Pulmonary artery endothelial cell (primary cell): ENCODE measurements around the gene NR3C2. TPM values are rescaled to one million over a fixed set of nuclear protein-coding genes. Genes with fewer than 3 reads are reported as not detected.

Experiments used
- DNase-seq: peaks from one replicate; pipeline ENCODE4 v3.0.0-alpha.2; 2011; ENCODE audit warnings: low read depth, low spot score
- total RNA-seq: library from RNA; depleted of rRNA; stranded (reverse); fragments of >200 nt; gene quantifications from 2 replicates; pipeline ENCODE4 v1.2.3, GENCODE V29; 2014

The NR3C2 gene
- total RNA-seq, 1 donor from 2014 or later, result 7.6 TPM

DNA sequence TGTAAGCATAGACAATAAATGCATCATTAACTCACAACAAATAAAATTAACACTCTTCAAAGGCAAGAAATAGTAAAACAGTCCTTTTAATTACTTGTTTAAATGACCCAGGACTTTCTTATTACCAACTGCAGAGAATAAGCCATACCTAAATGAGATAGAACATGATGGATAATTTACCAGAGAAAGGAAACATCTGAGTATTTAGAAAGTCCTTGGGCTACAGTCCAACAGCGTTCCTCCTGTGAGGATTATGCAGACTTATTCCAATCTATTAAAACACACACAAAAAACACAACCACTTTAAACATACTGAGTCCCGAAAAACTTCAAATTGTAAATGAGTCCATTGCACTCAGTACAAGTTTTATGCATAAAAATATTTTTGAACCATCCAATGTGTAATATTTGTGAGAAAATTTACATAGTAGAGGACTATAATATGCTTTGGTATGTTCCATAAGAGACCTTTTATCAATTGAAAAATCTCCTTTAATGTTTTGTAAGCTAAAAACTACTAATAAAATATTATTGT, 129.2 kb downstream of the NR3C2 start:
- no peak for DNase-seq

DNA sequence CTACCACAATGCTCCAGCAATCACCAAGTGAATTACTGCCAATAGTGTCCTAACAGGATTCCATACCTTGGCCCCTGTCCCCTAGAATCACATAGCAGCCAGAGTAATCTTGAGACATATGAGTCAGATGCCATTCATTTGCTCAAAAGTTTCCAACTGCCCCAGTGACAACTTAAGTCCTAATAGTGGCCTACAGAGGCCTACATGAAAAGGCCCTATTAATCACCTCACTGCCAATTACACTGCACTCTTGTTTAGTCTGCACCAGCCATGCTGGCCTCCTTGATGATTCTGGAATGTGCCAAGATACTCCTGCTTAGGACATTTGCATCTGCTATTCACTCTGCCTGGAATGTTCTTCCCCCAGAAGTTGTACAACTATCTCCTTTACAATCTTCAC, 130.7 kb downstream of the NR3C2 start:
- DNase-seq, result no peak

DNA sequence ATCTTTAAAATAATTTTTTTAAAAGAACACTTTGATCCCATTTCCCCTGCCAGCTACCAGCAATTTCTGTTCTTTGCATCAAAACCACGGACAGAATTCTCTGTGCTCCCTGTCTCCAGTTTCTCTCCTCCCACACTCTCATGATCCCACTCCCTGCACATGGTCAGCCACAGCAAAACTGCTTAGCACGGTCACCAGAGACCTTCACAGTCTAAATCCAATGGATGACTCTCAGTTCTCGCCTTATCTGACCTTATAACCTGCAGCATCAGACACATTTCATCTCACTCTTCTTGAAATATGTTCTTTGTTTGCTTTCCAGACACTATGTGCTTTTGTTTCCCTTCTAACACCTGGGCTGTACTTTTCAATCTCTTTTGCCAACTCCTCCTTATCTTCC, 131.5 kb downstream of the NR3C2 start:
- no peak for DNase-seq

DNA sequence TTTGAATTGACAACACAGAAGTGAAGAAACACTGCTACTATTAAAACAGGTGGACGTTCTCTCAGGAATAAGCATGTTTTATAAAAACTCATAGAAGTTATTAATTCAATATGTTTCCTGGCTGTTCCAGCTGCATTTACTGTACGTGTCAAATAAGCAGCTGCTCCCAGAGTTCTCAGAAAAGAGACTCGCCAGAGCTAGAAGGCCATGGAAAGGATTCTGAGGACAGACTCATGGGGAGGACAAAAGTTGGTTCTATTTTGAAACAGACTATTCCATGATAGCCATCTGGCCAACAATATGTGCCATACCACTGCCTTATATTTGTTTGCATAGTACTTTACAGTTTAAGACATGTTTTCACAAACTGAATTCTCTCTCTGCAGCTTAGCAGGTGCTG, 136.5 kb downstream of the NR3C2 start:
- DNase-seq, result no peak

DNA sequence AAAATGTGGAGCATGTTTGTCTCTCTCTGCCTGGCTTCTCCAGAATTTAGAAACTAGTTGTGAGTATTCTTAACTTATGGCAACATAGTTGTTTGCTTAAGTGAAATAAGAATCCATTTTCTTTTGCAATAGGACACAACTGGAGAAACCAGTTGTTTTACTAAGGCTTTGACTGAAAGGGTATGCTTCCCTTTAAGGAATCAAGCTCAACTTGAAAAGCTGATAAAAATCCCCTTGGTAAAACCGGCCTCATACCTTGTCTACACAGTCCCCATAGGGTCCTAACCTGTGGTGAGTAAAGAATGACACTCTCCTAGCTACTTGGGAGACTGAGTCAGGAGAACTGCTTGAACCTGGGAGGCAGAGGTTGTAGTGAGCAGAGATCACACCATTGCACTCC, 139.8 kb downstream of the NR3C2 start:
- DNase-seq, result no peak

DNA sequence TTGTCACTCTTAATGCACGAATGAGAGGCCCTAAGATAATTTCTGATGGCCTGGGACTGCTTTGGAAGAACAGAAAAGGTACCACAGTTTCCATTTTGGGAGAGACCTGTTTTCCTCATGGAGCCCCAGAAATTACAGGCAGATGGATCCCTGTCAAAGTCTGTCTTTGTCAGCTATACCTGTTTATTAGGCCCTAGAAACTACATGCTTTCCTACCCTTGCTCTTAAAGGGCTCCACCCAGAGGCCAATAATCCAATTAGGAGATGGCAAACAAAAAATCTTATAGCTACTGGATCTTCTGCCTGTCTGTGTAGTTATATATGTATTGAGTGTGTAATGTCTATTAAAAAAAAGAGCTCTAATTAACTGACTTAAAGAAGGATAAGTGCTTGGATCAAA, 141.3 kb downstream of the NR3C2 start:
- no peak for DNase-seq

DNA sequence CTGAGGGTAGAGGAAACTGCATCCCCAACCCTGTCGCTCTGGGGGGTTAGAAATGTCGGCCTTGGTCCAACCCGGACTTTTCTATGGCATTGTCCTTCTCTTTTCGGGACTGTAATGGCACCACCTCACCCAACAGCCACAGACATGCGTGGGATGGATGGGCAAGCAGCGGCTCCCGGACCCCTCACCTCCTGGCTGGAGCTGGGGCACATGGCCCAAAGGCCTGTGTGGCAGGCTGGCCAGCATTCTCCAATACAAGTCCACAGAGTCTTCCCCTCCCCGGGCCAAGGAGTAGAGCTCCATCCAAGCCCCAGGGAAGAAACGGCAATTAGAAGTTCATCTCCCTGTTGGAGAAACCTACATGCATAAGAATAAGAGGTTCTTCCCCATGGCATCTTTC, 142.9 kb downstream of the NR3C2 start:
- DNase-seq, result no peak

DNA sequence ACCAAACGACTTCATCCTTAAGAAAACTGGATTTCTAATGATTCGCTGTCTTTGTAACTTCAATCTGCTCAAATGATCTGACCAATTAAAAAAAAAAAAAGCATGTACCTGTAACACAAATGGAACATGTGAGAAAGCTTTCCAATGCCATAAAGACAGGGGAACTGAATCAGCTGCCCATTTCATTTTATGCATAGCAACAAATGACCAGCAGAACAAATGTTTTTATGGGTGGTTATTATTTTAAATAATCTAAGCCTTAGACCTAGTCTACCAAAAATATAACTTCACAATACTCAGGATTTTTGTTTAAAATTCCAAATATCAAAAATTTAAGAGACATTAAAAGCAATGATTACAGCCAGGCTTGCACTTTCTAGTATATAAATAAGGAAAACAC, 145.7 kb downstream of the NR3C2 start:
- DNase-seq, result no peak

DNA sequence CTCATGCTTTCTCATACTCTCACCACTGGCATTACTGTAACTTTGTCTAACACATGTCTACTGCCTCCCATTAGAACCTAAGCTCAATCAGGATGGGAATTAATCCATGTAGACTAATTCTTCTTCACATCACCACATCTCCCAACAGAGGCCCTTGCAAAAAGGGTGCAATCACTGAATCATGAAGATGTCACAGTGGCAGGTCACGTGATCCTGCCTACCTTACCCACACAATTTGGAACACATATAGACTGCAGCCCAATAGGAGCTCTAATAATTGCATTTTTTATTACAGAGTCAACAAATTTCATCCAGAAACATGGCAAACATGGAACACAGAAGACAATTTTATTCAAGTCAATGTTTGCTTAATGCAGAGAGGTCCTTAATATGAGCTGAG, 146.6 kb downstream of the NR3C2 start:
- no peak for DNase-seq

DNA sequence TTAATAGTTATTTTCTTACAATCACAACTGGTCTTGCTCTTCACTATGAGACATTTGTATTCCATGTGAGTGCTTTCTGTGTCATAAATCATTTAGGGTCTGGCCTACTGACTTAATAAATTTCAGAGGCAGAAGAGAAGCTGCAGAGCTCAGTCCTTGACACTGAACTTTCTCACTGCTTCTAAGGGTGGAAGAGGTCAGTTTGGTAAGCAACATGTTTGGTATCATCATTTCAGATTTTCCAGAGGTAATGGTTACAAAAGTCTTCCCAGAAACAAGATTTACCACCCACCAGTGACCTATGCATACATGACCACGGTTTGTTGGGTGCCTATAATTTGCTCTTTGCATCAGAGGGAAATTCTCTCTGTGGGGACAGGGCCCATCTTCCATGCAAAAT, 148.6 kb downstream of the NR3C2 start:
- DNase-seq, result no peak

DNA sequence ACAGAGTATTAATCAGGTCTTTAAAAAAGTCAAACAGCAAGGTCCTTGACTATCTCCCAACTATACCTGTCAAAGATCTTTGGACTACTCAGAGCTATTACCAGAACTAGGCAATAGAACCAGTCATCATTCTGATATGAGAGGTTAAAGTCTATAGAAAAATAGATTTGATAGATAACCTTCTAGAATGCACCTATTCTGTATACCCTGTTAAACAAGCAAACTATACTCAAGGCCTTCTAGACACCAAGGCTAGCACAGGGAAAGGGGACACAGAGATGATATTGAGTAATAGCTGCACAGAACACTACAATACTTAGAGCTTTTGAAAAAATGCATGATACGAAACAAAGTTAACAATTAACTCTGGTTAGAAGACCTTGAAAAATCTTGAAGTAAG, 149.5 kb downstream of the NR3C2 start:
- no peak for DNase-seq

DNA sequence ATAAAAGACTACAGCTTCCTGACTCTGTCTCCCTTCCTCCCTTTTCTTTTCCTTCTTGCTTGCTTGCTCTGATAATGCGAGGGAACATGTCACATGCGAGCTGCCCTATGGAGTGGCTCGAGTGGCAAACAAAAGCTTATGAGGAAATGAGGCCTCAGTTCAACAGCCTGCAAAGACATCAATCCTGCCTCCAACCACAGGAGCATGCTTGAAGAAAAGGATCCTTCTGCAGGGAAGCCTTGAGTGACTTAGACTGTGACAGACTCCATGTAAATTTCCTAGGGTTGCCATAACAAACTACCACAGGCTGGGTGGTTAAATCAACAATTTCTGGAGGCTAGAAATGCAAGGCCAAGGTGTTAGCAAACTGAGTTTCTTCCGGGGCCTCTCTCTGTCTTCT, 152.5 kb downstream of the NR3C2 start:
- no peak for DNase-seq

DNA sequence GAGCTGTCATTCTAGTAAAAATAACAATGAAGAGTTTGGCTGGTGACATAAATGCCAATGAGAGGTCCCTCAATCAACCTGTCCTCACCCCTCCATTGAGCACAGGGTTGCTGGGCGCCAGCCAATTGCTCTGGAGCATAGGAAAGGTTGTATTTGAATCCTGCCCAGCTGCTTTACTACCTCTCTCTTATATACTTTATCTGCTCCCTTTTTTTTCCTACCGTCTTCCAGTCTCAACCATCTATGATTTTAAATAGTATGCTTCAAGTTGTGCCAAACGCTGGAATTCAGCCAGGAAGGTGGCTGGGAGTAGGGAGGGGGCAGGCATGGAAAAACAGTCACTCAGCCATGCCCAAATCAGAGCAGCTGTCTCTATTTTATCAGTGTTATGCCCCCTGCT, 153.8 kb downstream of the NR3C2 start:
- no peak for DNase-seq

DNA sequence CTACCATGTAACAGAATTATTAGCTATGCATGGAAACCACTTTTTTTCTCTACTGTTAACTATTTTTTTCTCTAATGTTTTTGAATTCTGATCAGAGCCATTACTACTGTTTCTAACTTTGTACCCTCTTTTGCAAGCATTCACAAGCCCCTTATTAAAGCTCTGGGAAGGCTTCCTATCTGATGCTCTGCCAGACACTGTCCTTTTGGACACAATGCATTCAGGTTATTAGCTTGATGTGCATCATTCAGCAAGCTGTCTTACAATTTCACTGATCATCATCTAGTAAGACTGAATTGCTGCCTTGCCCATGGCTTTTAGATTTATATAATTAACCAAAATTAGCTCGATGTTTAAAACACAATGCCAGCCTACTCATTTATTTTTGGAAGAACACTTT, 155.1 kb downstream of the NR3C2 start:
- DNase-seq, result no peak

DNA sequence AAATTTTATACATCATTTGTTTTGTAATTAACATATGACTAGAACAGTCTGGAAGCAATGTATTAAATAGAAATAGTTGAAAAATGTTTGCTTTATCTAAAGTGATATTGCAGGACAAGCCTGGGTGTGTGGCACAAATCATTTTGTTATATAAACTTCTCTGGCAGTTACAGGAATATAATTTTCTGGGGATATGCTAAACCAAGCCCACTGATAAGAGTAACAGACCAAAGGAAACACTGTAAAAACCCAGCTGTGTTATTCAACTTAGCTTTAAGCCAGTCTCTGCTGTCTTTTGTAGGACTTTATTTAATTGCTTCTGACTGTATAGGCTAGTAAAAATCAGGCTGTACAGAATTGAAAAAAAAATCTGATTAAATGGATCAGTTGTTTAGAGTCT, 156.2 kb downstream of the NR3C2 start:
- DNase-seq, result no peak

DNA sequence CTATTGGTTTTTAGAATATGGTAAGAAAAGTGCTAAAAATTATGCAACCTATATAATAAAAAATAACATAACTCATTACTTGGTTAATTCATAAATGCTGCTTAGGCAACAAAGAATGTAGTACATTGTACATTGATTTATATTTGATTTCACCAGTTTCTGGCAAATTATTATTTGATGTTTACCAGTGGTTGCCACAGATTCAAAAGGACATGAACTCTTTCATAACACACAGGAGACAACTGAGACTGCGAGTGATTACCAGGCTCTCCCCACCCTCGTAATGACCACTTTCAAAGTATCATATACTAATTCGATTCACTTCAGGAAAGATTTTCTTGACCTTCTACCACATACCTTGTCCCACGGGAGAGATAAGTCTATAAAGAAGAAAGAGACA, 158.5 kb downstream of the NR3C2 start:
- no peak for DNase-seq

DNA sequence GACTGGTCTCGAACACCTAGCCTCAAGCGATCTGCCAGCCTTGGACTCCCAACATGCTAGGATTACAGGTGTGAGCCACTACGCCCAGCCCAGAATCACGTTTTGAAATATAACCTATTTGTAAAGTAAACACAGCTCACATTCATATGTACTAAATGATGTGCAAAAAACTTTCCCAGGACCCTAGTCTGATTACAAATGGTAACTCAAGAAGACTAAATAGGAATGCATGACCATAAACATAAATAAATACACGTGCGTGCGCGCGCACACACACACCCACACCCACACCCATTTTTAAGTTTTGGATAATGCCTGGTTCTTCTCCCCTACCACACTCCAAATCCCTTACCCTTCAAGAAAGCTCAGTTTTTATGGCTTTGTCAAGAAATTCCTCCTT, 163.9 kb downstream of the NR3C2 start:
- no peak for DNase-seq

DNA sequence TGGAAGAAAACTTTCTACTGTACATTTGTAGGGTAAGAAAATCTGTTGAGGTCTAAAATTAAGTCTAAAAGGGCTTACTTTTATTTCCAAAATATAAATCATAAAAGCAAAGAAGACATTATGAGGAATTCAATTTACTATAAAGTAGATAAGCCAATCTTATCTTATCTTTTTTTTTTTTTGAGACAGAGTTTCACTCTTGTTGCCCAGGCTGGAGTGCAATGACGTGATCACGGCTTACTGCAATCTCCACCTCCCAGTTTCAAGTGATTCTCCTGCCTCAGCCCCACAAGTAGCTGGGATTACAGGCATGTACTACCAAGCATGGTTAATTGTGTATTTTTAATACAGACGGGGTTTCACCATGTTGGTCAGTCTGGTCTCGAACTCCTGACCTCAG, 166.9 kb downstream of the NR3C2 start:
- DNase-seq, result no peak

DNA sequence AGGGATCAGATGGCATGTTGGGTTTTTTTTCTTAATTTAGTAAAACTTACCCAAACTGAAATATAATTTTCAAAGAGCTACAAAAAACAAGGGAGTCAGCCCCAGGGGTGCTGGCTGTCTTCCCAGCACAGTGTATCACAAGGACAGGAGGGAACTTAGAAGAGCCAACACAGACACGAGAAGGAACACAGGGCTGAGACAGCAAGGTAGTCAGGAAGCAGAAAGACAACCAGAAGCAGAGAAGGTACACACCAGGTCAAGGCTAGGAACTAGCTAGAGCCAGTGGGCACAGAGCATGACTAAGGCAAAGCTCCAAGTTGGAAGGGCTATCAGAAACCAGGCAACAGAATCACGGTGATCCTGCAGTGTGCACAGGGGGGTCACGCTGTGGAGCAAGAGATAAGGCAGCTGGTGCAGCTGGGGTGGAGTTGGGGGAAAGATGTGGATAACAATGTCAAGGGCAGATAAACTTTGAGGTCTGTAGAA, 168.7 kb downstream of the NR3C2 start:
- no peak for DNase-seq

DNA sequence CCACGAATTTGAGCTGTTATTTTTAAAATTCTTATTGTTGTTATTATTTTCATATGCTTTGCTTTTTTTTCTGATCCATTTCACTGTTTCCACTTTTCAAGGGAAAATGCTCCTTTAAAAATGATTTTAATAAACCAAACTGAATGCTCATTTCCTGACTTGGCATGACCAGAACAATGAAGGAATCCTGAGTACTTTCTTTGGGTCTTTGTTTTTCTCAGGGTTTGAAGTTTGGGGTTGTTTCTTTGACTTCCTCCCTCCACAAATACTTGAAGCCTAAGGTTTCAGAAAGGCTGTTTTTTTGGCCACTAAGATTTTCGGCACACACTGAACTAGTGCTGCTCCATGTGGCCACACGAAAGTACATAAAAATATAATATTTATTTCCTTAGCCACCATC, 171.0 kb downstream of the NR3C2 start:
- DNase-seq, result no peak

DNA sequence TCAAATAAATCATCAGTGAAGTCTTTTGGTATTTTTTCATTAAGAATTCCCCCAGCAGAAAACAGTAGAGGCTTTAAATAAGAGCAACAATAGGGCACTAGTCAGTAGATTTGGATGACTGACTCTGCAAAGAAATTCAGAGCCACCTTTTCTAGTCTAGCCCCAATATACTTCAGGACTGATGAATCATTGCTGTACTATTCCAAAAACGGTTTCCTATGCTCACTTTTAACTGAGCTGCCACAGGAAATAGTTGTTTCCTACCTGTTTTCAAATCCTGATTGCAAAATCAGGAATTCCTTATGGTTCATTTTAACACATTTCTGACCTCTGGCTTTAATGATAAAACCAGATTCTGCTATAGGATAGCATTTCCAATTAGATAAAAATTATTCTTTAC, 171.6 kb downstream of the NR3C2 start:
- no peak for DNase-seq

DNA sequence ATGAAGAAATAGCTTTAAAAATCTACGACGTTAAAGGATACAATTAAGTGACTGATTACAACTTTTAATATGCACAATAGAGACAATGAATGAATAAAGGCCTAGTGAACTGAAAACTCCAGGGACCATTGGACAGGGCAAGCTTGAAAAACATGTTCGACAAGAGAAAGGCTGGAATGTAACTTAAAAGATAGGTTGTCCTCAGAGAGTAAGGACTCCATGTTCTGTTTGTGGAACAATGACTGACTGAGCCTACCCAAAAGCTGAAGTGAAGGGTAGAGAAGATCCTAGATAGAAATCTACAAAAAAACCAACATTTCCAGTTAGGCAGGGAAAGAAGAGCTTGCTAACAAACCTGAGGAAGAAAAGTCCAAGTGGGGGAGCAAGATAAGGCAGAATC, 173.4 kb downstream of the NR3C2 start:
- DNase-seq, result no peak

DNA sequence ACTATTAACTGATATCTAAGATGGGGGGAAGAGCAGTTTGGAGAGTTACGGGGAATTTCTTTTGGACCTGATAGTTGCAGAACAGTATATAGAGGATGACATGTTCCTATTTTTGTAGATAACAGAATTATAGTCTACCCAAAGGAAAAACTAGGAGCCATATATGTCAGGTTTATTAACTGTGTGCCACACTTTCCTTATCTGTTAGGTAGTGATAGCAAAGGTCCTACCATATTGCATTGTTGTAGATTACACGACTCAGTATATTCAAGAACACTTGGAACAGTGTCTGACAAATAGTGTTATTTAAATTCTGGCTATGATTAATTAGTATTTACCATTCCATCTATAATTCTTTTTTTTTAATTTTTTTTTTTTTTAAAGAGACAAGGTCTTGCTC, 175.3 kb downstream of the NR3C2 start:
- DNase-seq, result no peak

DNA sequence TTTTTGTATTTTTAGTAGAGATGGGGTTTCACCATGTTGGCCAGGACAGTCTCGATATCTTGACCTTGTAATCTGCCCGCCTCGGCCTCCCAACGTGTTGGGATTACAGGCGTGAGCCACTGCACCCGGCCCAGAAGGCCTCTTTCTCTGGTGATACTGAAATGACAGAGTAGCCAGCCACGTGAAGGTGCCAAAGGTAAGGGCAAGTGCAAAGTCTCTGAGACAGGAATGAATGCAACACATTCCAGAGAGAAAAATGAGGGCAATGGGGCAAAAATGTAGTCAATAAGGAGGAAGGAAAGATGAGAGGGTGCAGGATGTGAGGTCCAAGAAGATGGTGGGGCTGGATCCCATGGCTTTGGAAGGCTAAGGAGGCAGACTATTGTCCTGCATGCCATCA, 176.0 kb downstream of the NR3C2 start:
- no peak for DNase-seq
